GM12878 (cell line): Measurements from ENCODE around the gene THRB. TPM values are rescaled to one million over a fixed set of nuclear protein-coding genes. Genes with fewer than 3 reads are reported as not detected.

Experiments used
- ATAC-seq: fragments of 200-7000 bp; cut with Tn5 transposase; 3 replicates; pipeline ENCODE4 v1.9.1; 2020; ENCODE audit warnings: mild to moderate bottlenecking, moderate library complexity
- BruUV-seq: library from RNA; stranded (reverse); fragments of 400-500 nt; replicated peaks from 2 replicates; lab custom pipeline; 2021; lab: Mats Ljungman, UMichigan
- CTCF ChIA-PET: fragments of 300-600 bp; sonication (Branson Sonifier 250); formaldehyde crosslinking; extraction: SDS; loops from one replicate; lab custom pipeline; 2021; ENCODE audit warnings: inconsistent platforms; lab: Yijun Ruan, JAX
- POLR2A ChIA-PET: fragments of 350-600 bp; formaldehyde crosslinking; extraction: SDS; loops from one replicate; lab custom pipeline; 2021; ENCODE audit warnings: inconsistent platforms; lab: Charles Lee
- RAD21 ChIA-PET: fragments of 300-600 bp; sonication (Branson Sonifier 250); formaldehyde crosslinking; loops from one replicate; lab custom pipeline; 2023; ENCODE audit warnings: antibody characterized with exemption; ENCODE audit not compliant: unreplicated experiment; lab: Charles Lee
- SMC1A ChIA-PET: fragments of 300-600 bp; sonication (Branson Sonifier 250); formaldehyde crosslinking; loops from one replicate; lab custom pipeline; 2023; ENCODE audit not compliant: unreplicated experiment, uncharacterized antibody; lab: Charles Lee
- DNase-seq: peaks from one replicate; pipeline ENCODE4 v3.0.0-alpha.2; 2011; ENCODE audit warnings: low read depth, low spot score
- FAIRE-seq: peaks from 3 replicates; lab custom pipeline; 2011; peaks lifted over from hg19 to GRCh38; lab: Jason Lieb, UNC
- H2AFZ ChIP-seq: 2 replicates; pipeline ENCODE4 v1.6.0; 2011; ENCODE audit warnings: low read depth, low read length, control low read depth; ENCODE audit not compliant: control insufficient read depth
- H3K27ac ChIP-seq: 2 replicates; pipeline ENCODE4 v1.5.1; 2011; ENCODE audit warnings: control low read depth; ENCODE audit not compliant: control insufficient read depth, insufficient read depth
- H3K27me3 ChIP-seq, 2 experiments: replicated peaks in 1 of 2; 2 replicates each; pipeline versions ENCODE4 v1.6.0 to v1.6.1; 2011; ENCODE audit warnings: low read length in 1 of 2; ENCODE audit not compliant: control insufficient read depth in 2 of 2, insufficient read depth in 2 of 2
- H3K36me3 ChIP-seq, 2 experiments: 2 replicates each; pipeline ENCODE4 v1.5.1; 2011; ENCODE audit warnings: low read length in 1 of 2; ENCODE audit not compliant: control insufficient read depth in 2 of 2, insufficient read depth in 2 of 2
- H3K4me1 ChIP-seq: 2 replicates; pipeline ENCODE4 v1.6.1; 2011; ENCODE audit warnings: mild to moderate bottlenecking, low read length, moderate library complexity, mixed read lengths; ENCODE audit not compliant: control insufficient read depth, insufficient read depth
- H3K4me2 ChIP-seq: 2 replicates; pipeline ENCODE4 v1.6.0; 2011; ENCODE audit warnings: control low read depth; ENCODE audit not compliant: control insufficient read depth, insufficient read depth
- H3K4me3 ChIP-seq: fragments of 200-600 bp; sonication (generic); 2 replicates; pipeline ENCODE4 v1.5.1; 2016
- H3K79me2 ChIP-seq: 2 replicates; pipeline ENCODE4 v1.6.0; 2011; ENCODE audit warnings: low read length; ENCODE audit not compliant: control insufficient read depth, insufficient read depth
- H3K9ac ChIP-seq: 2 replicates; pipeline ENCODE4 v1.8.0; 2011; ENCODE audit warnings: low read length, control low read depth, mixed read lengths; ENCODE audit not compliant: control insufficient read depth, insufficient read depth
- H3K9me3 ChIP-seq: replicated peaks from 3 replicates; pipeline ENCODE4 v1.5.1; 2011; ENCODE audit warnings: mild to moderate bottlenecking, low read length; ENCODE audit not compliant: control insufficient read depth, insufficient read depth
- H4K20me1 ChIP-seq: 2 replicates; pipeline ENCODE4 v1.6.0; 2011; ENCODE audit not compliant: control insufficient read depth, insufficient read depth
- BACH1 ChIP-seq: fragments of 450-650 bp; IDR thresholded peaks from 2 replicates; pipeline ENCODE4 v1.6.1; 2017; ENCODE audit warnings: mild to moderate bottlenecking, borderline replicate concordance
- EGR1 ChIP-seq, 2 experiments: IDR thresholded peaks; 1 replicate in 1 of 2; 2 replicates in 1 of 2; pipeline ENCODE4 v1.6.1; 2011 to 2012; ENCODE audit warnings: low read depth in 2 of 2, low read length in 2 of 2, borderline replicate concordance in 1 of 2, mild to moderate bottlenecking in 1 of 2, moderate library complexity in 1 of 2
- TARDBP ChIP-seq: IDR thresholded peaks from 2 replicates; pipeline ENCODE4 v1.6.1; 2016; ENCODE audit warnings: borderline replicate concordance
- ZNF24 ChIP-seq: fragments of 450-650 bp; IDR thresholded peaks from 2 replicates; pipeline ENCODE4 v1.6.1; 2017; ENCODE audit warnings: antibody characterized with exemption, mild to moderate bottlenecking
- WGBS: methylation state at CpG from one replicate; pipeline ENCODE4 v1.1.6; 2016; ENCODE audit warnings: low lambda C conversion rate; ENCODE audit not compliant: insufficient replicate concordance, insufficient coverage; ENCODE audit errors: missing lambda C conversion rate; 5-methylcytosine and 5-hydroxymethylcytosine counted together
- in situ Hi-C: fragments of 300-500 bp; cut with MboI; formaldehyde crosslinking; loops from 9 replicates; pipeline ENCODE4 v1.14.3; 2018; ENCODE audit warnings: mixed read lengths
- intact Hi-C: fragments of 100-400 bp; cut with micrococcal nuclease; formaldehyde crosslinking; loops from one replicate; pipeline ENCODE4 v1.14.2; 2022; ENCODE audit not compliant: unreplicated experiment
- polyA plus RNA-seq, 11 experiments: library from polyadenylated mRNA; depleted of rRNA in 4 of 11; unstranded in 6 of 11; stranded (reverse) in 5 of 11; fragments of >200 nt; fragmentation: Nextera tagmentation in 4 of 11; fragmentation: Illumina TruSeq in 1 of 11; extraction: Ambion mirVana in 4 of 11; extraction: Trizol in 1 of 11; gene quantifications; 1 replicate in 1 of 11; 2 replicates in 10 of 11; pipeline versions ENCODE4 v1.2.1 to v1.2.3, GENCODE V29; 2011 to 2016; ENCODE audit warnings: inconsistent platforms in 2 of 11, missing spikeins in 2 of 11, low read depth in 1 of 11
- total RNA-seq, 4 experiments: library from RNA; depleted of rRNA in 3 of 4; stranded (reverse); fragments of >200 nt in 3 of 4; fragmentation: Illumina TruSeq in 1 of 4; extraction: Trizol in 1 of 4; gene quantifications; 2 replicates each; pipeline versions ENCODE4 v1.2.1 to v1.2.3, GENCODE V29; 2013 to 2021
- TF ChIP-seq, protein P1 (sequence below): fragments of 450-650 bp; conservative IDR thresholded peaks from 2 replicates; pipeline ENCODE4 v1.6.1; 2017; ENCODE audit warnings: mild to moderate bottlenecking, moderate library complexity

The THRB gene
- total and polyA plus RNA-seq, 10 of the 15 experiments (the other 5 are each of a cell fraction or from before 2014, with no cell fraction given): 0.05 TPM; not detected in 9

DNA sequence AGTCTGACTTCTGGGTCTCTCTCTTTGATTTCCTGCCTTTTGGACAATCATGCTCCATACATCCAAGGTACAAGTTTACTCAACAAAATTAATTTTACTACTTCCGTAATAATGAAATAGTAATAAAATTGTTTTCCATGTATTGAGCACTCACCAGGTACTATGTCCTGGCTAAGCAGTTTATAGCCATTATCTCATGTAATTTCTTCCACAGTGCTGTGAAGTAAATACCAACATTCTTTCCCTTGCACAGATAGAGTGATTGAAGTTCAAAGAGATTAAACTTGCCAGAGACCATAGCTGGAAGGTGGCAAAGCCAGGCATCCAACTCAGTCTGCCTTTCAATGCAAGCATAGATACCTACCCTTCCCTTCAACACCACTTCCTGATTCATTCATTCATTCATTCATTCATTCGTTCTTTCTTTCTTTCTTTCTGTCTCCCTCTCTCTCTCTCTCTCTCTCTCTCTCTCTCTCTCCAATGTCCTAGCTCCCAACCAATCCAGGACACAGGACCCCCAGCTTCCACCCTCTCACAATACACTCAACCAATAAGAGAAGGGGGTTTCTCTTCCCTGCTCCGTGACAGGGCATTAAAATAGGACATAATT lies 12.4 kb downstream of the THRB start:
- H4K20me1 ChIP-seq: no peaks in the 10 kb centered on the region
- no peaks in the 10 kb centered on the region for H3K4me1 ChIP-seq
- H3K4me2 ChIP-seq: no peak overlapping the region
- intact Hi-C loops: no loop called here
- ChIA-PET CTCF (no interaction called here), SMC1A (no interaction called here), RAD21 (no interaction called here), POLR2A (interaction anchor here (0.6 kb wide), 1 partner anchor 599 kb away, joined by 9 read pairs; no protein-coding TSS in a partner anchor)
- no peak overlapping the region for H2AFZ ChIP-seq
- 42% methylated on average over 3 of the region's 3 CpGs for WGBS
- in situ Hi-C loops: no loop called here
- ATAC-seq: no peak
- H3K9me3 ChIP-seq: no peaks in the 10 kb centered on the region
- no TSS peak for BruUV-seq
- no peak for DNase-seq
- no peaks in the 10 kb centered on the region for H3K36me3 ChIP-seq
- TF ChIP-seq ZNF24 (peak; percentile 80), EGR1 (IDR thresholded peaks at IDR 0.05; ENCODE audit: borderline replicate concordance in 1 of 2, low read depth in 2 of 2, low read length in 2 of 2) (no peak), TARDBP (no peak), BACH1 (no peak)
- TF ChIP-seq, protein P1, sequence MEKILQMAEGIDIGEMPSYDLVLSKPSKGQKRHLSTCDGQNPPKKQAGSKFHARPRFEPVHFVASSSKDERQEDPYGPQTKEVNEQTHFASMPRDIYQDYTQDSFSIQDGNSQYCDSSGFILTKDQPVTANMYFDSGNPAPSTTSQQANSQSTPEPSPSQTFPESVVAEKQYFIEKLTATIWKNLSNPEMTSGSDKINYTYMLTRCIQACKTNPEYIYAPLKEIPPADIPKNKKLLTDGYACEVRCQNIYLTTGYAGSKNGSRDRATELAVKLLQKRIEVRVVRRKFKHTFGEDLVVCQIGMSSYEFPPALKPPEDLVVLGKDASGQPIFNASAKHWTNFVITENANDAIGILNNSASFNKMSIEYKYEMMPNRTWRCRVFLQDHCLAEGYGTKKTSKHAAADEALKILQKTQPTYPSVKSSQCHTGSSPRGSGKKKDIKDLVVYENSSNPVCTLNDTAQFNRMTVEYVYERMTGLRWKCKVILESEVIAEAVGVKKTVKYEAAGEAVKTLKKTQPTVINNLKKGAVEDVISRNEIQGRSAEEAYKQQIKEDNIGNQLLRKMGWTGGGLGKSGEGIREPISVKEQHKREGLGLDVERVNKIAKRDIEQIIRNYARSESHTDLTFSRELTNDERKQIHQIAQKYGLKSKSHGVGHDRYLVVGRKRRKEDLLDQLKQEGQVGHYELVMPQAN: no peak
- no peak for FAIRE-seq
- H3K9ac ChIP-seq: no peak overlapping the region
- H3K4me3 ChIP-seq: no peak overlapping the region
- H3K27me3 ChIP-seq: no peaks in the 10 kb centered on the region; a peak in 1 of 4 replicates
- H3K27ac ChIP-seq: no peak overlapping the region
- H3K79me2 ChIP-seq: no peaks in the 10 kb centered on the region
